Activated CD8-positive, alpha-beta T cell treated with anti-CD3 and anti-CD28 coated beads for 36 hours (primary cell): ENCODE results near the gene BICRA. TPM values are rescaled to one million over a fixed set of nuclear protein-coding genes. Genes with fewer than 3 reads are reported as not detected.

Source experiments
- ATAC-seq: fragments of 200-7000 bp; cut with Tn5 transposase; one replicate; pipeline ENCODE4 v1.10.0; 2021; ENCODE audit warnings: mild to moderate bottlenecking, moderate library complexity
- CTCF ChIA-PET: fragments of 350-600 bp; sonication (Branson Sonifier 250); formaldehyde crosslinking; loops from one replicate; lab custom pipeline; 2021; ENCODE audit warnings: antibody characterized with exemption; lab: Charles Lee
- POLR2A ChIA-PET: fragments of 350-600 bp; sonication (Branson Sonifier 250); formaldehyde crosslinking; loops from one replicate; lab custom pipeline; 2021; ENCODE audit warnings: antibody characterized with exemption; lab: Charles Lee
- DNase-seq: peaks from one replicate; pipeline ENCODE4 v3.0.0-alpha.2; 2020
- H3K27ac Mint-ChIP-seq: one replicate; pipeline ENCODE4 v1.8.0; 2021; ENCODE audit warnings: mild to moderate bottlenecking, mixed read lengths
- H3K27me3 Mint-ChIP-seq: one replicate; pipeline ENCODE4 v1.8.0; 2021; ENCODE audit warnings: mixed read lengths
- H3K36me3 Mint-ChIP-seq: one replicate; pipeline ENCODE4 v1.8.0; 2021; ENCODE audit warnings: low read depth, mixed read lengths
- H3K4me1 Mint-ChIP-seq: one replicate; pipeline ENCODE4 v1.8.0; 2021; ENCODE audit warnings: low read depth, mixed read lengths
- H3K4me3 Mint-ChIP-seq: one replicate; pipeline ENCODE4 v1.8.0; 2021; ENCODE audit warnings: mild to moderate bottlenecking, moderate library complexity, mixed read lengths
- H3K9me3 Mint-ChIP-seq: one replicate; pipeline ENCODE4 v1.8.0; 2021; ENCODE audit warnings: mixed read lengths
- CTCF ChIP-seq: fragments of 200-600 bp; IDR thresholded peaks from one replicate; pipeline ENCODE4 v1.8.0; 2022; ENCODE audit warnings: antibody characterized with exemption, mild to moderate bottlenecking
- intact Hi-C: fragments of 100-400 bp; cut with micrococcal nuclease; formaldehyde crosslinking; loops from one replicate; pipeline ENCODE4 v1.10.0; 2022
- total RNA-seq, 2 experiments: library from RNA; stranded (reverse); gene quantifications; one replicate each; pipeline ENCODE4 v1.2.3, GENCODE V29; 2021

The BICRA gene
- total RNA-seq, 2 experiments from 2014 or later = 8.7 to 8.8 TPM

- Mint-ChIP-seq H3K4me3 (no peak overlapping the region), H3K9me3 (peaks cover 3% of the 10 kb centered on the region), H3K27me3 (no peaks in the 10 kb centered on the region), H3K4me1 (peaks cover 17% of the 10 kb centered on the region), H3K27ac (no peak overlapping the region), H3K36me3 (peaks cover 14% of the 10 kb centered on the region)
- intact Hi-C loops = no loop called here
- ChIA-PET CTCF (no interaction called here), POLR2A (no interaction called here)
- DNase-seq (no peak), ATAC-seq (no peak)
- TF ChIP-seq CTCF = no peak
Observed at GRCh38 chr19:47643281-47643680, 34.3 kb downstream of the BICRA start.

- DNase-seq = no peak
Observed at GRCh38 chr19:47644199-47644598, 35.3 kb downstream of the BICRA start.

GRCh38 chr19:47644743-47645482 is 36.0 kb downstream of the BICRA start:
- no peak overlapping the region for H3K4me3 Mint-ChIP-seq
- POLR2A ChIA-PET = no interaction called here
- CTCF ChIA-PET = interaction anchor here (1.6 kb wide), 1 partner anchor 12 kb away, joined by 3 read pairs; no protein-coding TSS in a partner anchor
- H3K9me3 Mint-ChIP-seq = peaks cover 7% of the 10 kb centered on the region
- ATAC-seq = no peak
- intact Hi-C loops = no loop called here
- H3K27ac Mint-ChIP-seq = no peak overlapping the region
- DNase-seq = no peak
- no peak for TF ChIP-seq CTCF
- peaks cover 19% of the 10 kb centered on the region for H3K4me1 Mint-ChIP-seq
- peaks cover 19% of the 10 kb centered on the region for H3K36me3 Mint-ChIP-seq
- no peaks in the 10 kb centered on the region for H3K27me3 Mint-ChIP-seq

More at GRCh38 chr19:47644199-47644598, 35.3 kb downstream of the BICRA start:
- ChIA-PET POLR2A (no interaction called here), CTCF (no interaction called here)
- Mint-ChIP-seq H3K4me1 (peaks cover 16% of the 10 kb centered on the region), H3K27ac (no peak overlapping the region), H3K4me3 (no peak overlapping the region), H3K36me3 (peaks cover 15% of the 10 kb centered on the region), H3K27me3 (no peaks in the 10 kb centered on the region), H3K9me3 (peaks cover 3% of the 10 kb centered on the region)
- no peak for ATAC-seq
- intact Hi-C loops = no loop called here
- no peak for TF ChIP-seq CTCF

GRCh38 chr19:47646924-47647323 is 38.0 kb downstream of the BICRA start:
- CTCF ChIA-PET = interaction anchor here (1.6 kb wide), 1 partner anchor 14 kb away, joined by 3 read pairs; no protein-coding TSS in a partner anchor
- Mint-ChIP-seq H3K36me3 (peaks cover 19% of the 10 kb centered on the region), H3K27ac (no peak overlapping the region), H3K9me3 (peaks cover 7% of the 10 kb centered on the region), H3K27me3 (no peaks in the 10 kb centered on the region), H3K4me1 (peaks cover 17% of the 10 kb centered on the region), H3K4me3 (no peak overlapping the region)
- ATAC-seq (no peak), DNase-seq (no peak)
- intact Hi-C loops = no loop called here
- TF ChIP-seq CTCF = no peak
- POLR2A ChIA-PET = no interaction called here

GRCh38 chr19:47649588-47649987 is 40.7 kb downstream of the BICRA start:
- peaks cover 7% of the 10 kb centered on the region for H3K9me3 Mint-ChIP-seq
- no peak overlapping the region for H3K27ac Mint-ChIP-seq
- H3K4me3 Mint-ChIP-seq = no peak overlapping the region
- CTCF ChIA-PET = no interaction called here
- intact Hi-C loops = no loop called here
- POLR2A ChIA-PET = no interaction called here
- DNase-seq = no peak
- ATAC-seq = no peak
- peaks cover 18% of the 10 kb centered on the region for H3K4me1 Mint-ChIP-seq
- no peak for TF ChIP-seq CTCF
- no peaks in the 10 kb centered on the region for H3K27me3 Mint-ChIP-seq
- peaks cover 19% of the 10 kb centered on the region for H3K36me3 Mint-ChIP-seq
